ENCODE measurements around the gene SEC61B. TPM values are rescaled to one million over a fixed set of nuclear protein-coding genes. Genes with fewer than 3 reads are reported as not detected.
A peak's percentile ranks its signal among the peaks of the same experiment; 100 is the strongest.

SEC61B gene
- total RNA-seq, 1 donor from 2014 or later: 203 TPM

GRCh38 chr9:99216073-99216472 is 6.0 kb upstream of the SEC61B start:
- Mint-ChIP-seq H3K36me3 (ENCODE audit: low read depth, unreplicated experiment) (peaks cover 18% of the 10 kb centered on the region), H3K4me3 (ENCODE audit: unreplicated experiment) (no peak overlapping the region), H3K27ac (ENCODE audit: unreplicated experiment) (no peak overlapping the region), H3K4me1 (ENCODE audit: unreplicated experiment) (peaks cover 10% of the 10 kb centered on the region), H3K9me3 (ENCODE audit: unreplicated experiment) (no peaks in the 10 kb centered on the region), H3K27me3 (ENCODE audit: unreplicated experiment) (peaks cover 1% of the 10 kb centered on the region)
- no peak for TF ChIP-seq CTCF (IDR thresholded peaks at IDR 0.05; ENCODE audit: unreplicated experiment)
- no peak for DNase-seq (ENCODE audit: low spot score)

GRCh38 chr9:99220011-99220410 is 2.1 kb upstream of the SEC61B start:
- H3K36me3 Mint-ChIP-seq (ENCODE audit: low read depth, unreplicated experiment): peaks cover 27% of the 10 kb centered on the region
- no peak for TF ChIP-seq CTCF (IDR thresholded peaks at IDR 0.05; ENCODE audit: unreplicated experiment)
- H3K27me3 Mint-ChIP-seq (ENCODE audit: unreplicated experiment): peaks cover 9% of the 10 kb centered on the region
- H3K4me1 Mint-ChIP-seq (ENCODE audit: unreplicated experiment): peaks cover 38% of the 10 kb centered on the region
- no peaks in the 10 kb centered on the region for H3K9me3 Mint-ChIP-seq (ENCODE audit: unreplicated experiment)
- DNase-seq (ENCODE audit: low spot score): no peak
- no peak overlapping the region for H3K27ac Mint-ChIP-seq (ENCODE audit: unreplicated experiment)
- H3K4me3 Mint-ChIP-seq (ENCODE audit: unreplicated experiment): no peak overlapping the region

GRCh38 chr9:99221266-99221620 is 839 bp upstream of the SEC61B start:
- DNase-seq (ENCODE audit: low spot score): no peak
- no peak for TF ChIP-seq CTCF (IDR thresholded peaks at IDR 0.05; ENCODE audit: unreplicated experiment)
- H3K36me3 Mint-ChIP-seq (ENCODE audit: low read depth, unreplicated experiment): peaks cover 33% of the 10 kb centered on the region
- H3K4me3 Mint-ChIP-seq (ENCODE audit: unreplicated experiment): peak overlapping the region; percentile 95
- peaks cover 9% of the 10 kb centered on the region for H3K27me3 Mint-ChIP-seq (ENCODE audit: unreplicated experiment)
- H3K4me1 Mint-ChIP-seq (ENCODE audit: unreplicated experiment): peaks cover 44% of the 10 kb centered on the region
- peak overlapping the region; percentile 92 for H3K27ac Mint-ChIP-seq (ENCODE audit: unreplicated experiment)
- H3K9me3 Mint-ChIP-seq (ENCODE audit: unreplicated experiment): no peaks in the 10 kb centered on the region

GRCh38 chr9:99222416-99223270 is 561 bp downstream of the SEC61B start:
- Mint-ChIP-seq H3K4me1 (ENCODE audit: unreplicated experiment) (peaks cover 44% of the 10 kb centered on the region), H3K4me3 (ENCODE audit: unreplicated experiment) (peak overlapping the region; percentile 99)

More at GRCh38 chr9:99222416-99223270, 561 bp downstream of the SEC61B start:
- H3K27ac Mint-ChIP-seq (ENCODE audit: unreplicated experiment): peak overlapping the region; percentile 99
- H3K9me3 Mint-ChIP-seq (ENCODE audit: unreplicated experiment): no peaks in the 10 kb centered on the region
- no peak for DNase-seq (ENCODE audit: low spot score)
- H3K27me3 Mint-ChIP-seq (ENCODE audit: unreplicated experiment): peaks cover 8% of the 10 kb centered on the region
- peaks cover 33% of the 10 kb centered on the region for H3K36me3 Mint-ChIP-seq (ENCODE audit: low read depth, unreplicated experiment)
- TF ChIP-seq CTCF (IDR thresholded peaks at IDR 0.05; ENCODE audit: unreplicated experiment): no peak

Measured in endothelial cell (in vitro differentiated cells).